Stomach (tissue), 4 donors: ENCODE measurements around the gene VWA8.

ENCODE experiments used
- POLR2A ChIP-seq, 4 donors: fragments of 450-650 bp; IDR thresholded peaks; one replicate each; pipeline ENCODE4 v1.6.1; 2016; ENCODE audit warnings: antibody characterized with exemption in 4 of 4, control low read depth in 2 of 4, mild to moderate bottlenecking in 1 of 4, moderate library complexity in 1 of 4
- TF ChIP-seq, protein P1 (sequence below), 7 experiments: fragments of 450-650 bp in 4 of 7; fragments of 200-600 bp in 3 of 7; sonication (generic) in 3 of 7; IDR thresholded peaks; one replicate each; pipeline ENCODE4 v1.5.1; 2016 to 2019; ENCODE audit warnings: antibody characterized with exemption in 7 of 7, control low read depth in 2 of 7, mild to moderate bottlenecking in 1 of 7

DNA sequence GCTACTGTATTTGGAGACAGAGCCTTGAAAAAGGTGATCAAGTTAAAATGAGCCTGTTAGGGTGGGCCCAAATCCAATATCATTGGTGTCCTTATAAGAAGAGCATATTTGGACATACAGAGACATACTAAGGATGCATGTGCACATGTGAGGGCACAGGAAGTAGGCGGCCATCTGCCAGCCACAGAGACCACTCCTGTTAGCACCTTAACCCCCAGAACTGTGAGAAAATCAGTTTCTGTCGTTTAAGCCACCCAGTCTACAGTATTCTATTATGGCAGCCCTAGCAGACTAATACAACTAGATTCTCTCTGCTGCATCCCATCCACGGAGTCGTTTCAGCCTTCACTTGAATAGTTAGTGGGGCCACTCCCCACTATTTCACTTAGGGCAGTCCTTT is 48.1 kb upstream of the VWA8 start:
- TF ChIP-seq, protein P1, sequence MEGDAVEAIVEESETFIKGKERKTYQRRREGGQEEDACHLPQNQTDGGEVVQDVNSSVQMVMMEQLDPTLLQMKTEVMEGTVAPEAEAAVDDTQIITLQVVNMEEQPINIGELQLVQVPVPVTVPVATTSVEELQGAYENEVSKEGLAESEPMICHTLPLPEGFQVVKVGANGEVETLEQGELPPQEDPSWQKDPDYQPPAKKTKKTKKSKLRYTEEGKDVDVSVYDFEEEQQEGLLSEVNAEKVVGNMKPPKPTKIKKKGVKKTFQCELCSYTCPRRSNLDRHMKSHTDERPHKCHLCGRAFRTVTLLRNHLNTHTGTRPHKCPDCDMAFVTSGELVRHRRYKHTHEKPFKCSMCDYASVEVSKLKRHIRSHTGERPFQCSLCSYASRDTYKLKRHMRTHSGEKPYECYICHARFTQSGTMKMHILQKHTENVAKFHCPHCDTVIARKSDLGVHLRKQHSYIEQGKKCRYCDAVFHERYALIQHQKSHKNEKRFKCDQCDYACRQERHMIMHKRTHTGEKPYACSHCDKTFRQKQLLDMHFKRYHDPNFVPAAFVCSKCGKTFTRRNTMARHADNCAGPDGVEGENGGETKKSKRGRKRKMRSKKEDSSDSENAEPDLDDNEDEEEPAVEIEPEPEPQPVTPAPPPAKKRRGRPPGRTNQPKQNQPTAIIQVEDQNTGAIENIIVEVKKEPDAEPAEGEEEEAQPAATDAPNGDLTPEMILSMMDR (IDR thresholded peaks at IDR 0.05), result no peak
- TF ChIP-seq POLR2A (IDR thresholded peaks at IDR 0.05), result no peak
